K562 (cell line): ENCODE data around the gene TMEM164. TPM values are rescaled to one million over a fixed set of nuclear protein-coding genes. Genes with fewer than 3 reads are reported as not detected.

Experiments used
- ATAC-seq: fragments of 200-7000 bp; cut with Tn5 transposase; 3 replicates; pipeline ENCODE4 v1.9.1; 2020; ENCODE audit warnings: moderate library complexity
- BruUV-seq: library from RNA; stranded (reverse); fragments of 400-500 nt; replicated peaks from 2 replicates; lab custom pipeline; 2021; lab: Mats Ljungman, UMichigan
- CTCF ChIA-PET: fragments of 300-600 bp; formaldehyde crosslinking; extraction: SDS; loops from one replicate; lab custom pipeline; 2021; ENCODE audit warnings: low intra/inter-chr PET ratio; lab: Yijun Ruan, JAX
- POLR2A ChIA-PET: fragments of 300-600, 350-650 bp; sonication (Branson Sonifier 250); formaldehyde crosslinking; extraction: SDS; loops from one replicate; lab custom pipeline; 2021; ENCODE audit warnings: antibody characterized with exemption, inconsistent platforms; lab: Yijun Ruan, JAX
- DNase-seq, 4 experiments: peaks; one replicate each; pipeline versions ENCODE4 v3.0.0 to v3.0.0-alpha.2; 2011 to 2018; ENCODE audit warnings: low spot score in 3 of 4, mixed read lengths in 3 of 4; ENCODE audit errors: extremely low read depth in 1 of 4
- FAIRE-seq: peaks from 2 replicates; lab custom pipeline; 2011; peaks lifted over from hg19 to GRCh38; lab: Jason Lieb, UNC
- H2AFZ ChIP-seq: 2 replicates; pipeline ENCODE4 v1.6.0; 2011; ENCODE audit warnings: low read depth, low read length, control low read depth, inconsistent platforms
- H3K27ac ChIP-seq: fragments of 200-600 bp; 3 replicates; pipeline ENCODE4 v1.8.0; 2011; ENCODE audit warnings: low read depth, mild to moderate bottlenecking, control low read depth, inconsistent platforms, low read length, moderate library complexity, mixed read lengths; ENCODE audit errors: extremely low read depth
- H3K27me3 ChIP-seq, 2 experiments: fragments of 300-600 bp in 1 of 2; 2 replicates in 1 of 2; 3 replicates in 1 of 2; pipeline versions ENCODE4 v1.6.0 to v1.8.0; 2011; ENCODE audit warnings: inconsistent platforms in 2 of 2, low read length in 2 of 2, mild to moderate bottlenecking in 1 of 2, mixed read lengths in 1 of 2, moderate library complexity in 1 of 2; ENCODE audit not compliant: control insufficient read depth in 2 of 2, insufficient read depth in 2 of 2
- H3K36me3 ChIP-seq: fragments of 300-600 bp; 3 replicates; pipeline ENCODE4 v1.8.0; 2011; ENCODE audit warnings: mild to moderate bottlenecking, low read length, inconsistent platforms; ENCODE audit not compliant: control insufficient read depth, insufficient read depth
- H3K4me1 ChIP-seq, 2 experiments: fragments of 200-600 bp in 1 of 2; replicated peaks in 1 of 2; 2 replicates in 1 of 2; 3 replicates in 1 of 2; pipeline versions ENCODE4 v1.5.1 to v1.8.0; 2011; ENCODE audit warnings: inconsistent platforms in 2 of 2, low read length in 2 of 2, mild to moderate bottlenecking in 1 of 2, mixed read lengths in 1 of 2, moderate library complexity in 1 of 2; ENCODE audit not compliant: control insufficient read depth in 2 of 2, insufficient read depth in 2 of 2
- H3K4me2 ChIP-seq: 2 replicates; pipeline ENCODE4 v1.6.1; 2011; ENCODE audit warnings: low read length, control low read depth, inconsistent platforms, mixed read lengths; ENCODE audit not compliant: insufficient read depth
- H3K4me3 ChIP-seq: fragments of 200-600 bp; sonication (generic), shearing (Covaris generic); 2 replicates; pipeline ENCODE4 v1.5.1; 2016; ENCODE audit warnings: control low read depth, inconsistent platforms
- H3K79me2 ChIP-seq: fragments of 200-600 bp; 3 replicates; pipeline ENCODE4 v1.8.0; 2011; ENCODE audit warnings: low read length, inconsistent platforms; ENCODE audit not compliant: control insufficient read depth, insufficient read depth
- H3K9ac ChIP-seq, 2 experiments: 2 replicates each; pipeline versions ENCODE4 v1.6.0 to v1.6.1; 2011; ENCODE audit warnings: low read depth in 2 of 2, low read length in 2 of 2, control low read depth in 1 of 2, inconsistent platforms in 1 of 2, mild to moderate bottlenecking in 1 of 2, mixed read lengths in 1 of 2; ENCODE audit not compliant: insufficient read depth in 1 of 2
- H3K9me1 ChIP-seq: one replicate; pipeline ENCODE4 v1.6.0; 2011; ENCODE audit warnings: inconsistent platforms, mild to moderate bottlenecking, low read length, moderate library complexity; ENCODE audit not compliant: control insufficient read depth, insufficient read depth
- H3K9me3 ChIP-seq: replicated peaks from 2 replicates; pipeline ENCODE4 v1.5.1; 2011; ENCODE audit warnings: low read depth, low read length, inconsistent platforms; ENCODE audit not compliant: control insufficient read depth, insufficient read depth
- H4K20me1 ChIP-seq: replicated peaks from 2 replicates; pipeline ENCODE4 v1.6.1; 2011; ENCODE audit warnings: low read length, inconsistent platforms, mixed read lengths; ENCODE audit not compliant: control insufficient read depth, insufficient read depth
- CBX8 ChIP-seq: fragments of 200-600 bp; sonication (generic); IDR thresholded peaks from 2 replicates; pipeline ENCODE4 v1.6.1; 2012; ENCODE audit warnings: borderline replicate concordance, mixed run types, low read depth, mild to moderate bottlenecking, moderate library complexity, mixed read lengths, low read length, control low read depth, inconsistent platforms; ENCODE audit not compliant: poor library complexity, severe bottlenecking; ENCODE audit errors: extremely low read depth
- HEY1 ChIP-seq: fragments of 250-450 bp; sonication (Bioruptor Pico); IDR thresholded peaks from 2 replicates; pipeline ENCODE4 v1.5.0; 2020; ENCODE audit warnings: mild to moderate bottlenecking, moderate library complexity, borderline replicate concordance
- NBN ChIP-seq: fragments of 450-650 bp; IDR thresholded peaks from 2 replicates; pipeline ENCODE4 v1.6.1; 2016; ENCODE audit warnings: low read depth, mild to moderate bottlenecking
- PURB ChIP-seq: sonication (generic); formaldehyde crosslinking; IDR thresholded peaks from 2 replicates; pipeline ENCODE4 v1.9.0; 2021; ENCODE audit warnings: low read depth, mild to moderate bottlenecking, missing genetic modification reagents
- RBM39 ChIP-seq: fragments of 200-400 bp; formaldehyde crosslinking; optimal IDR thresholded peaks from 2 replicates; pipeline ENCODE3; 2018; ENCODE audit warnings: low read depth, low read length
- SRSF3 ChIP-seq: fragments of 200-400 bp; formaldehyde crosslinking; IDR thresholded peaks from 2 replicates; pipeline ENCODE4 v1.6.1; 2016; ENCODE audit warnings: mild to moderate bottlenecking, low read length, moderate library complexity; ENCODE audit not compliant: insufficient read depth
- TSC22D4 ChIP-seq: fragments of 450-650 bp; IDR thresholded peaks from 2 replicates; pipeline ENCODE4 v1.6.1; 2016; ENCODE audit warnings: missing genetic modification characterization, missing biosample characterization, control low read depth
- WGBS: fragments of 100-300 bp; shearing (Covaris generic); methylation state at CpG from one replicate; pipeline ENCODE4 v1.1.6; 2016; ENCODE audit warnings: low coverage, mixed read lengths; ENCODE audit not compliant: insufficient coverage; ENCODE audit errors: missing lambda C conversion rate; 5-methylcytosine and 5-hydroxymethylcytosine counted together
- in situ Hi-C: fragments of 300-500 bp; cut with MboI; formaldehyde crosslinking; loops from 4 replicates; pipeline ENCODE4 v1.15.0; 2018; ENCODE audit warnings: inconsistent platforms, mixed read lengths
- intact Hi-C: fragments of 100-400 bp; cut with micrococcal nuclease; formaldehyde crosslinking; loops from 2 replicates; pipeline ENCODE4 v1.14.2; 2022
- polyA plus RNA-seq, 8 experiments: library from polyadenylated mRNA; depleted of rRNA in 4 of 8; stranded (reverse) in 5 of 8; unstranded in 3 of 8; fragments of >200 nt; fragmentation: Nextera tagmentation in 2 of 8; fragmentation: Illumina TruSeq in 1 of 8; extraction: Ambion mirVana in 2 of 8; extraction: Trizol in 1 of 8; gene quantifications; 2 replicates each; pipeline versions ENCODE4 v1.2.1 to v1.2.3, GENCODE V29; 2011 to 2014; ENCODE audit warnings: inconsistent platforms in 1 of 8, missing spikeins in 1 of 8
- total RNA-seq, 7 experiments: library from RNA; depleted of rRNA in 6 of 7; stranded (reverse); fragments of >200 nt in 6 of 7; fragmentation: Illumina TruSeq in 2 of 7; extraction: Trizol in 2 of 7; gene quantifications; 2 replicates each; pipeline versions ENCODE4 v1.2.1 to v1.2.3, GENCODE V29; 2011 to 2021; ENCODE audit warnings: low replicate concordance in 1 of 7

TMEM164 gene
- total and polyA plus RNA-seq, 9 of the 15 experiments (the other 6 are each of a cell fraction or from before 2014, with no cell fraction given) = 2.4 to 57.3 (median 23.1) TPM

GRCh38 chrX:110131031-110131430 lies 128.1 kb downstream of the TMEM164 start:
- no peaks in the 10 kb centered on the region; a peak in 2 of 5 replicates for H3K4me1 ChIP-seq
- CTCF ChIA-PET = no interaction called here
- FAIRE-seq (no peak), ATAC-seq (no peak)
- H3K27ac ChIP-seq = no peak overlapping the region
- TF ChIP-seq TSC22D4 (no peak), RBM39 (no peak), NBN (no peak), CBX8 (no peak), HEY1 (CRISPR knock-in tag) (no peak), PURB (CRISPR knock-in tag) (no peak), SRSF3 (no peak)
- TF ChIP-seq, all 486 proteins: peak for 0
- no peaks in the 10 kb centered on the region; the same call in 1 of the 2 replicates for H3K9me3 ChIP-seq
- DNase-seq = no peak
- no peak overlapping the region for H2AFZ ChIP-seq
- in situ Hi-C loops = no loop called here
- no peaks in the 10 kb centered on the region; the same call in 2 of the 3 replicates for H3K79me2 ChIP-seq
- H3K4me2 ChIP-seq = no peak overlapping the region
- H4K20me1 ChIP-seq = no peaks in the 10 kb centered on the region
- no TSS peak for BruUV-seq
- no peaks in the 10 kb centered on the region for H3K9me1 ChIP-seq
- H3K4me3 ChIP-seq = no peak overlapping the region
- no peak overlapping the region for H3K9ac ChIP-seq
- H3K36me3 ChIP-seq = peaks cover 10% of the 10 kb centered on the region; the same call in 1 of the 3 replicates
- 88% methylated on average over 1 of the region's 1 CpG for WGBS
- no peaks in the 10 kb centered on the region for H3K27me3 ChIP-seq
- intact Hi-C loops = no loop called here
- POLR2A ChIA-PET = no interaction called here
